ENCODE results near the gene RNASE13. TPM values are rescaled to one million over a fixed set of nuclear protein-coding genes. Genes with fewer than 3 reads are reported as not detected.

The RNASE13 gene
- total RNA-seq, 1 experiment from 2014 or later, result not detected

Small RNA genes within 50 kb of the gene (microRNA-seq; reads per million reads assigned to microRNA genes)
- not detected for gene MIR6717

Other genes with a start within 250 kb of the RNASE13 start
- not detected in 2 replicates for gene RNASE1, start 232.0 kb downstream of the RNASE13 start, total RNA-seq (2021)
- gene RNASE3, start 143.4 kb downstream of the RNASE13 start, total RNA-seq (2021), result not detected in 2 replicates
- gene RNASE2, start 79.3 kb downstream of the RNASE13 start, total RNA-seq (2021), result not detected in 2 replicates
- gene METTL17, start 44.8 kb downstream of the RNASE13 start, total RNA-seq (2021), result 95.4 and 98.4 TPM in 2 replicates
- gene SLC39A2, start 35.5 kb downstream of the RNASE13 start, total RNA-seq (2021), result not detected in 2 replicates
- gene NDRG2, start 9.7 kb downstream of the RNASE13 start, total RNA-seq (2021), result 8.0 and 17.1 TPM in 2 replicates
- gene TPPP2, start 4.6 kb downstream of the RNASE13 start, total RNA-seq (2021), result not detected in 2 replicates
- gene RNASE7, start 7.6 kb upstream of the RNASE13 start, total RNA-seq (2021), result not detected in 2 replicates
- gene RNASE8, start 23.0 kb upstream of the RNASE13 start, total RNA-seq (2021), result not detected in 2 replicates
- gene ARHGEF40, start 35.5 kb upstream of the RNASE13 start, total RNA-seq (2021), result 89.6 and 94.1 TPM in 2 replicates
- 78.0 and 84.6 TPM in 2 replicates for gene ZNF219, start 63.8 kb upstream of the RNASE13 start, total RNA-seq (2021)
- 0.48 and 0.49 TPM in 2 replicates for gene TMEM253, start 66.3 kb upstream of the RNASE13 start, total RNA-seq (2021)
- not detected in 2 replicates for gene OR5AU1, start 121.3 kb upstream of the RNASE13 start, total RNA-seq (2021)
- gene HNRNPC, start 234.6 kb upstream of the RNASE13 start, total RNA-seq (2021), result 934 and 949 TPM in 2 replicates
- gene RPGRIP1, start 245.3 kb upstream of the RNASE13 start, total RNA-seq (2021), result 0.86 and 0.98 TPM in 2 replicates